Measurements from ENCODE around the gene CFTR.
A peak's percentile ranks its signal among the peaks of the same experiment; 100 is the strongest.
"Not testable (repeated sequence)": the region's sequence is repeated elsewhere in the genome, so short reads cannot be mapped to it uniquely, and the experiment has no call there.

The CFTR gene

DNA sequence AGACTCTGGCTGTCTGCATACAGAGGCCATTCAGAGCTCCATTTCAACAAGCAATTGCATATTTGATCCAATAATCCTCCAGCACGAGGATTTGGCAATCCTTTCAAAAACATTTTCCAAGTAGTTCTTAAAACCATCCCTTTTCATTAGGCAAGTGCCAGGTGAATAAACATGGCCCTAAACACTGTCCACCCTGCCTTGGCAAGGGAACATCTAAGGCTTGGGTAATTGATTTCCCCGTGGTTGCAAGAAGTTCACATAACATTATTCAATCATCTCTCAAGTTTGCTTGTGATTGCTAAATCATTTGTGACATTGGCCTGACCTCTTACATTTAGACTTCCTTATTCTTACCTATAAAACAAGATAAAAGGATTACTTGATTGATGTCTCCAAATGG lies 218.2 kb downstream of the CFTR start:
- no peak for DNase-seq

DNA sequence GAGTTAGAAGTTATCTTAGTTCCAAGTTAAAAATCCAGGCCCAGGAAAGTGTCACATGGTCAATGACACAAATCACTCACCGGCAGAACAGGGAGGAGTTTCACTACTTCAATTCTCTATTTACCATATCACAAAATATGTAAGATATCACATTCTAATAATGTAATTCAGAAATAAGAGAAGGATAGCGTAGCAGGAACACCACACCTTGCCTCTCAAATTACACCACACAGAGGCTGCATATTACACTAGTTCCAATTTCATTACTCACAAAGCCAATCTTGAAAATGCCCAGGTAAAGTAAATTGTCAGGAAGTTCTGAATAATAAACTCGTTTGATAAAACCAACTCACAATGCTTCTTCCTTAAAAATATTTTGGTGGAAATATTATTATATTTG lies 224.2 kb downstream of the CFTR start:
- DNase-seq, result no peak

DNA sequence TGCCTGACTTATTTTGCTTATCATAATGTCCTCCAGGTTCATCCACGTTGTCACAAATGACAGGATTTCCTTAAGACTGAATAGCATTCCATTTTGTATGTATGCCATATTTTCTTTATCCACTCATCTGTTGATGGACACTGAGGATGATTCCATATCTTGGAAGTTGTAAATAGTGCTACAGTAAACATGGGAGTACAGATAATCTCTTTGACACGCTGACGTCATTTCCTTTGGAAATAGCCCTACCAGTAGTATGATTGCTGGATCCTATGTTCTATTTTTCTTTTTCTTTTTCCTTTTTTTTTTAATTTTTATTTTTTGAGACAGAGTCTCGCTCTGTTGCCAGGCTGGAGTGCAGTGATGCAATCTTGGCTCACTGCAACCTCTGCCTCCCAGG lies 225.8 kb downstream of the CFTR start:
- DNase-seq, result no peak

DNA sequence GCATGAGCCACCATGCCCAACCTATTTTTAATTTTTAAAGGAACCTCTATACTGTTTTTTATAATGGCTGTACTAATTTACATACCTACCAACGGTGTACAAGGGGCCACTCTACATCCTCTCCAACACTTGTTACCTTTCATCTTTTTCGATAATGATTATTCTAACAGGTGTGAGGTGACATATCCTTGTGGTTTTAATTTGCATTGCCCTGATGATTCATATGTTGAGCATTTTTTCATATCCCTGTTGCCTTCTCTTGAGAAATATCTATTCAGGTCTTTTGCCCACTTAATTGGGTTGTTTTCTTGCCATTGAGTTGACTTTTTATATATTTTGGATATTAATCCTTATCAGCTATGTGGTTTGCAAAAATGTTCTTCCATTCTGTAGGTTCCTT lies 226.4 kb downstream of the CFTR start:
- no peak for DNase-seq

DNA sequence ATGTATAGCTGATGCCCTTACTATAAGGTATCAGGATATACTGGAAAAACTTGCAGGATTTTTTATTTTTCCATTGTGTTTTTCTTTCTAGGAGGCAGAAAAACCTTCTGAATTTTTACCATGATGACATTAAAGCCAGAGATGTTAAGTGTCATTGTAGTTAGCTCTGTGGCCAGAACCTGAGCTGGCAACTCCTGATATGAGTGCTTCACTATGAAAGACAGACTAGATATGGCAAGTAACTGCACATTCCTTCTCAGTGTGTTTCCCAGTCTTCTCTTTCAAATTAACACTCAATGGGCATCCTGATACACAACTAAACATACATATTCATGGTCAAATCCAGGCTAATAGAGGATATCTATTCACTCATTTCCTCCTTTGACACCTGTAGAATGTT lies 227.3 kb downstream of the CFTR start:
- DNase-seq, result no peak

DNA sequence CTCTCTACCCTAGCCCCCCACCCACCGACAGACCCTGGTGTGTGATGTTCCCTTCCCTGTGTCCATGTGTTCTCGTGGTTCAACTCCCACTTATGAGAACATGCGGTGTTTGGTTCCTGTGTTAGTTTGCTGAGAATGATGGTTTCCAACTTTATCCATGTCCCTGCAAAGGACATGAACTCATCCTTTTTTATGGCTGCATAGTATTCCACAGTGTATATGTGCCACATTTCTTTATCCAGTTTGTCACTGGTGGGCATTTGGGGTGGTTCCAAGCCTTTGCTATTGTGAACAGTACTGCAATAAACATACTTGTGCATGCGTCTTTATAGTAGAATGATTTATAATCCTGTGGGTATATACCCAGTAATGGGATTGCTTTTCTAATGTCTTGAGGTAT lies 228.3 kb downstream of the CFTR start:
- DNase-seq, result not testable (repeated sequence)

DNA sequence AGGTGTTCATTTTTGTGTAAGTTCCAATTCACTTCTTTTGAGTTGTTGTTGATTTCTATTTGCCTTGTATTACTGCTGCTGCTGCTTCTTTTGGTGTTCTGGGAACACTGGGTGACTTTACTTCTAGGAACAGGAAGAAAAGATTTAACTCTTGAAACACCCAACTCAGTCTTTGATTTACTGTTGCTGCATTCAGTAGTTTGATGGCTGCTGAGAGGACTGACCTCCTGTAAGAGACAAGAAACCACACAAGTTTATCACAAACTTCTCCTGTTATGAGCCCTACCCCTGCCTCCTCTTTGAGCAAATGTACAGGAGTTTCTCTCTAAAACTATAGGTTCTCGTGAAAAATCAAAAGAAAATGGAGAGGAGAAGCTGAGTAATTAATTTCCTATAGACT lies 231.7 kb downstream of the CFTR start:
- no peak for DNase-seq

DNA sequence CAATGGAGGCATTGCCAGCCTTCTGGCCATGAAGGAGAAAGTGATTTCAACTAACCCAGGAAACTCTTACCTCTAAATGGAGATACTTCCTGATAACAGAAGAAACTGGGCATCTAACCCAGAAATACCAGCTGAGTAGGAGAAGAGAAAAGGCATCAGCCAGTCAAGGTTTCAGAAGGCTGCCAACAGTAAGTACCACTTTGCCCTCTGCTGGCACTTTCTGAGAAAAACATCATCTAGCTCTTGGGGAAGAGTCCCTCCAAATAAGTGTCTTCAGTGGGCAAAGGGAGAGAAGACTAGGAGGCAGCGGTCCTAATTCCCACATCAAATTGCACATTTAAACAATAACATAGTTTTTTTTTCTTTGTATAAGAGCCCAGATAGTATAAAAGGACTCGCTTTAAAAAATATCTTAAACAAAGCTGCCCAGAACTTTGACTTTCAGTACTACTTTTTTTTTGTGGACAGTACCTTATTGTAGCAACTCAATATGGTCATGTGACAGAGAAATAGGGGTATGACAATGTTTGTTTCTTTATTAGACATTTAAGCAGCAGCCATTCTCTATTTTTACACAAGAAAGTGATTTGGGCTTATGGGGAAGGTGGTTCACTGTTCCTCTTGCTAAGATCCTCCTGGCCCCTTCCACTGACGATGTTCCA lies 236.1 kb downstream of the CFTR start:
- peak; percentile 64 for DNase-seq

DNA sequence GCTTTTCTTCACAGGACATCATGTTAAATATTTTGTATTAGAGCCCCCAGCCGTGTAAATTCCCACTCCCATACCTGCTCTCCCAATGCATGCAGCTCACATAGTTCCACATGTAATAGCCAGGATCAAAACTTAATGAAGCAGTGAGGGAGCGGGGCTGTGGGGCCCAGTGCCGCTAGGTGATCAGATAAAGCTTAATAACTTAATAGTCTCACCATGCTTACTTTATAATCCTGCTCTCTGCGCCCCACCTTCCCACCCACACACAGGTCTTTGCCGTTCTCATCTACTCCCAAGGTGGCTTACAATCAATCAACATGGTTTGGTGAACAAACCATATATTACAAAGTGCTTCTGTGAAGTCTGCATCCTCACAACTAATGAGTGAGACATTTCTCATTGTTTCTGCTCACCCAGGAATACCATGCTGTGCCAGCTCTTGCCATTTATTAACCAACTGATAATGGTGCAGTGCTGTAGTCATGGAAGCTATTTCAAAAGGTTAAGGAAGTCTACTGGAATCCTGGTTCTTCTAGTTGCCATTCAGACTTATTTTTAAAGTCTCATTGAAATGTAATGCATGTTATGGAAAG lies 237.0 kb downstream of the CFTR start:
- DNase-seq, result peak; percentile 19

DNA sequence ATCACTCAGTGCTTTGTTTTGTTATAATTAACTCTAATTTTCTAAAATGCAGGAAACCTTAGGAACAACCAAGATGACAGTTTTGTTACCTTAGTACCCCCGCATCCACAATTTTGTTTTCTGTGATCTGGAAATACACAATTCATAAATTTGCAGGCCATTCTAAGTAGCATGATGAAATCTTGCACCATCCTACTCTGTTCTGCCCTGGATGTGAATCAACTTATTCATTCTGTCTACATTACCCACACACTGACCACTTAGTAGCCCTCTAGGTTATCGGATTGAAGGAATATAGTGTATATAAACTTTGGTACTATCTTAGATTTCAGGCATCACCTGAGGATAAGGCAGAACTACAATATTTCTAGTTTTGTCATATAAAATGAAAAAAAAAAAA lies 237.5 kb downstream of the CFTR start:
- DNase-seq, result no peak
